ENCODE results near the gene PEX11G.

GRCh38 chr19:7505288-7505681 lies 16.4 kb upstream of the PEX11G start:
- TF ChIP-seq, protein P1, sequence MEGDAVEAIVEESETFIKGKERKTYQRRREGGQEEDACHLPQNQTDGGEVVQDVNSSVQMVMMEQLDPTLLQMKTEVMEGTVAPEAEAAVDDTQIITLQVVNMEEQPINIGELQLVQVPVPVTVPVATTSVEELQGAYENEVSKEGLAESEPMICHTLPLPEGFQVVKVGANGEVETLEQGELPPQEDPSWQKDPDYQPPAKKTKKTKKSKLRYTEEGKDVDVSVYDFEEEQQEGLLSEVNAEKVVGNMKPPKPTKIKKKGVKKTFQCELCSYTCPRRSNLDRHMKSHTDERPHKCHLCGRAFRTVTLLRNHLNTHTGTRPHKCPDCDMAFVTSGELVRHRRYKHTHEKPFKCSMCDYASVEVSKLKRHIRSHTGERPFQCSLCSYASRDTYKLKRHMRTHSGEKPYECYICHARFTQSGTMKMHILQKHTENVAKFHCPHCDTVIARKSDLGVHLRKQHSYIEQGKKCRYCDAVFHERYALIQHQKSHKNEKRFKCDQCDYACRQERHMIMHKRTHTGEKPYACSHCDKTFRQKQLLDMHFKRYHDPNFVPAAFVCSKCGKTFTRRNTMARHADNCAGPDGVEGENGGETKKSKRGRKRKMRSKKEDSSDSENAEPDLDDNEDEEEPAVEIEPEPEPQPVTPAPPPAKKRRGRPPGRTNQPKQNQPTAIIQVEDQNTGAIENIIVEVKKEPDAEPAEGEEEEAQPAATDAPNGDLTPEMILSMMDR (conservative IDR thresholded peaks at IDR 0.05 in 1 of 2, IDR thresholded peaks at IDR 0.05 in 1 of 2; ENCODE audit: extremely low read depth in 1 of 2, insufficient read depth in 1 of 2, low read depth in 1 of 2, low read length in 2 of 2) = no peak
- TF ChIP-seq EZH2 (IDR thresholded peaks at IDR 0.05; ENCODE audit: borderline replicate concordance, low read length) = no peak

All from mammary epithelial cell (primary cell).